ENCODE measurements around the gene SLC25A6. TPM values are rescaled to one million over a fixed set of nuclear protein-coding genes. Genes with fewer than 3 reads are reported as not detected.

SLC25A6 gene
- total RNA-seq, 1 experiment from 2014 or later = 455 TPM

- Mint-ChIP-seq H3K27me3 (ENCODE audit: insufficient read depth, unreplicated experiment) (no peaks in the 10 kb centered on the region), H3K36me3 (ENCODE audit: insufficient read depth, unreplicated experiment) (no peaks in the 10 kb centered on the region), H3K4me3 (ENCODE audit: unreplicated experiment) (peak overlapping the region; percentile 31), H3K4me1 (ENCODE audit: low read depth, unreplicated experiment) (no peaks in the 10 kb centered on the region), H3K9me3 (ENCODE audit: unreplicated experiment) (no peaks in the 10 kb centered on the region), H3K27ac (ENCODE audit: unreplicated experiment) (peak overlapping the region; percentile 8)
- Histone ChIP-seq H3K27me3 (replicated peaks; ENCODE audit: control insufficient read depth, insufficient read depth, low read length) (no peaks in the 10 kb centered on the region), H3K36me3 (ENCODE audit: control insufficient read depth, insufficient read depth, low read length) (no peaks in the 10 kb centered on the region), H3K4me3 (ENCODE audit: low read depth, low read length) (no peak overlapping the region), H3K4me1 (no peaks in the 10 kb centered on the region), H3K9me3 (no peaks in the 10 kb centered on the region)
- POLR2A ChIA-PET = no interaction called here
- no peak for TF ChIP-seq CTCF (IDR thresholded peaks at IDR 0.05; ENCODE audit: insufficient read depth in 1 of 2, low read depth in 1 of 2, low read length in 1 of 2, severe bottlenecking in 1 of 2, unreplicated experiment in 1 of 2)
- no TSS peak for BruUV-seq (replicated peaks)
- intact Hi-C loops (cut with micrococcal nuclease; ENCODE audit: unreplicated experiment) = no loop called here
- CTCF ChIA-PET = no interaction called here
- DNase-seq = no peak
Observed at GRCh38 chrX:1336948-1337779, 54.7 kb downstream of the SLC25A6 start.

GRCh38 chrX:1336331-1336943 is 55.5 kb downstream of the SLC25A6 start, which contains the start of gene IL3RA:
Gene IL3RA, plus strand, starts transcription at chrX:1336785. Its CDS starts 4,981 bp downstream, at chrX:1341766.
- Histone ChIP-seq H3K4me3 (ENCODE audit: low read depth, low read length) (no peak within 1 kb of the TSS), H3K27me3 (replicated peaks; ENCODE audit: control insufficient read depth, insufficient read depth, low read length) (no peaks in the 10 kb centered on the region), H3K4me1 (no peaks in the 10 kb centered on the region), H3K36me3 (ENCODE audit: control insufficient read depth, insufficient read depth, low read length) (no peaks in the 10 kb centered on the region), H3K9me3 (no peaks in the 10 kb centered on the region)
- Mint-ChIP-seq H3K9me3 (ENCODE audit: unreplicated experiment) (no peaks in the 10 kb centered on the region), H3K27me3 (ENCODE audit: insufficient read depth, unreplicated experiment) (no peaks in the 10 kb centered on the region), H3K4me3 (ENCODE audit: unreplicated experiment) (peak within 1 kb of the TSS; percentile 31), H3K27ac (ENCODE audit: unreplicated experiment) (peak within 1 kb of the TSS; percentile 8), H3K4me1 (ENCODE audit: low read depth, unreplicated experiment) (no peaks in the 10 kb centered on the region), H3K36me3 (ENCODE audit: insufficient read depth, unreplicated experiment) (no peaks in the 10 kb centered on the region)
- TF ChIP-seq CTCF (IDR thresholded peaks at IDR 0.05; ENCODE audit: insufficient read depth in 1 of 2, low read depth in 1 of 2, low read length in 1 of 2, severe bottlenecking in 1 of 2, unreplicated experiment in 1 of 2) = no peak
- POLR2A ChIA-PET = no interaction called here
- BruUV-seq (replicated peaks) = no TSS peak
- no peak for DNase-seq
- CTCF ChIA-PET = no interaction called here
- intact Hi-C loops (cut with micrococcal nuclease; ENCODE audit: unreplicated experiment) = no loop called here

Other genes starting within 250 kb of the SLC25A6 start
- not detected in 2 replicates for gene CRLF2, start 179.5 kb downstream of the SLC25A6 start, total RNA-seq (2022)
- gene CSF2RA, start 123.3 kb downstream of the SLC25A6 start, total RNA-seq (2022) = 14.8 and 17.4 TPM in 2 replicates
- gene IL3RA, start 55.3 kb downstream of the SLC25A6 start, total RNA-seq (2022) = 0.21 TPM in 1 of 2 replicates, not detected in the other
- gene ASMTL, start 60.8 kb upstream of the SLC25A6 start, total RNA-seq (2022) = 15.4 and 17.4 TPM in 2 replicates
- gene P2RY8, start 145.1 kb upstream of the SLC25A6 start, total RNA-seq (2022) = not detected in 2 replicates
- 39.9 and 42.2 TPM in 2 replicates for gene AKAP17A, start 199.5 kb upstream of the SLC25A6 start, total RNA-seq (2022)
- not detected in 2 replicates for gene ASMT, start 222.9 kb upstream of the SLC25A6 start, total RNA-seq (2022)